Ovary (tissue), 9 donors: ENCODE results near the gene HSPBP1. TPM values are rescaled to one million over a fixed set of nuclear protein-coding genes. Genes with fewer than 3 reads are reported as not detected.
A peak's percentile ranks its signal among the peaks of the same experiment; 100 is the strongest.

Experiments
- DNase-seq, 5 donors: peaks; one replicate each; pipeline ENCODE4 v3.0.0-alpha.2; 2019 to 2020
- H3K27ac ChIP-seq, 2 donors: fragments of 200-600 bp; one replicate each; pipeline versions ENCODE4 v1.5.1 to v1.8.0; 2019 to 2022
- H3K27me3 ChIP-seq: fragments of 200-600 bp; one replicate; pipeline ENCODE4 v1.8.0; 2022
- H3K36me3 ChIP-seq: fragments of 200-600 bp; sonication (generic); one replicate; pipeline ENCODE4 v1.5.1; 2019
- H3K4me1 ChIP-seq: one replicate; pipeline ENCODE4 v1.8.1; 2013; ENCODE audit warnings: mild to moderate bottlenecking, moderate library complexity; ENCODE audit not compliant: insufficient read depth
- H3K4me3 ChIP-seq: fragments of 200-600 bp; sonication (generic); one replicate; pipeline ENCODE4 v1.5.1; 2017
- H3K9me3 ChIP-seq, 2 donors: fragments of 200-600 bp in 1 of 2; sonication (generic) in 1 of 2; one replicate each; pipeline versions ENCODE4 v1.5.1 to v1.8.1; 2013 to 2019; ENCODE audit warnings: mild to moderate bottlenecking in 1 of 2, moderate library complexity in 1 of 2
- CTCF ChIP-seq, 3 donors: fragments of 450-650 bp in 2 of 3; fragments of 200-600 bp in 1 of 3; IDR thresholded peaks; one replicate each; pipeline versions ENCODE4 v1.5.1 to v1.8.0; 2016 to 2022; ENCODE audit warnings: antibody characterized with exemption in 3 of 3, mild to moderate bottlenecking in 1 of 3
- EP300 ChIP-seq: sonication (generic); formaldehyde crosslinking; IDR thresholded peaks from one replicate; pipeline ENCODE4 v1.6.1; 2017; ENCODE audit warnings: antibody characterized with exemption
- POLR2A ChIP-seq: fragments of 450-650 bp; IDR thresholded peaks from one replicate; pipeline ENCODE4 v1.6.1; 2017; ENCODE audit warnings: antibody characterized with exemption, mild to moderate bottlenecking, moderate library complexity
- WGBS, 3 donors: extraction: QIAGEN DNeasy Blood & Tissue Kit in 1 of 3; methylation state at CpG; one replicate each; pipeline versions ENCODE4 v1.1.5 to v1.1.7; 2013 to 2017; 5-methylcytosine and 5-hydroxymethylcytosine counted together
- intact Hi-C, 4 donors: fragments of 100-400 bp; cut with DNase I; formaldehyde crosslinking; loops; one replicate each; pipeline versions ENCODE4 v1.11.0 to v1.15.1; 2022 to 2023
- polyA plus RNA-seq, 2 donors: library from polyadenylated mRNA; stranded (reverse); fragments of 200-250 nt in 1 of 2; fragments of 350-450 nt in 1 of 2; fragmentation: Illumina TruSeq in 1 of 2; extraction: RNeasy Lipid Tissue Mini Kit (QIAGEN cat#74804) in 1 of 2; gene quantifications; one replicate each; pipeline ENCODE4 v1.2.3, GENCODE V29; 2013 to 2014
- total RNA-seq, 7 donors: library from RNA; depleted of rRNA in 2 of 7; stranded (reverse); fragments of >200 nt in 2 of 7; fragmentation: NEBNext Ultra II Directional in 3 of 7; extraction: Animal tissue kit (Norgen Biotek cat#: 25700) in 3 of 7; gene quantifications; one replicate each; pipeline versions ENCODE4 v1.1.0 to v1.2.4, GENCODE V29; 2016 to 2023
- donor health status: DM: no; HTN: no; CAD: no; lungs with moderate emphysema.
- donor health status: DM: no; HTN: no; CAD: no.
- donor health status: Bipolar disorder and iron deficiency.
- donor health status: DM: yes; HTN: yes; CAD: no.
- donor health status: DM: no; HTN: no; CAD: no.
- donor health status: DM: yes; HTN: yes; CAD: no.

The HSPBP1 gene
- total and polyA plus RNA-seq, 9 donors = 3.6 to 40.7 (median 31.8) TPM

DNA sequence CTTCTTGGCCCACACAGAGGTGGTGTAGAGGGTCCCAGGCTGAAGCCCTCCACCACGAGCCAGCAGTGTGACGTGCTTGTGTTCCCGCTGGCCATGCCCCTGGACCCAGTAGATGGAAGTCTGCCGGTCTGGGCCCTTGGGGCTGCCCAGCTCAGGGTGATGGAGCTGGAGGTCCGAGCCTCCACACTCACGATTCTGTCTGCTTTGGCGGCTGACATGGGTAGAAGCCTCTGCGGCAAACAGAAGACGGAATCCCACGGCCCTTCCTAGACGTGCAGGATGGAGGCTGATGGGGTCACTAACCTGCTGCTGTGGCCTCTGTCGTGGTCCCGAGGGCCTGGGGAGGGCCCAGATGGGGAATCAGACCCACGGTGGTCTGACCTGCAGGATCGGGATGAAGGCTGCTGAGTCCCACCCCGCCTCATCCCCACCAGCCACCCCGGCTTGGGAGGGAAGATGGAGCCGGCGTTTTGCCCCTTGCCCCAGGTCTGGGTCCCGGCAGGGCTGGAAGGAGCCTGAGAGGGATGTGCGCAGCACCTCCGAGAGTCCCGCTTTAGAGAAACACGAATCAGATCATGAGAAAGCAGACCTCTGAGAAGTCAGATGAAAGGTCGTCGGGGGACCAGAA, 55.8 kb downstream of the HSPBP1 start:
- no peak for DNase-seq
- Histone ChIP-seq H3K4me1 (no peaks in the 10 kb centered on the region), H3K4me3 (no peak overlapping the region), H3K9me3 (no peaks in the 10 kb centered on the region), H3K27ac (no peak overlapping the region), H3K27me3 (no peaks in the 10 kb centered on the region), H3K36me3 (no peaks in the 10 kb centered on the region)
- intact Hi-C loops = no loop called here
- no peak for TF ChIP-seq POLR2A
- TF ChIP-seq EP300 = no peak
- TF ChIP-seq CTCF (IDR thresholded peaks at IDR 0.05) = no peak
- WGBS, 3 donors = 57 to 69% (median 62%) methylated on average over 26 of the region's 26 CpGs

- no peaks in the 10 kb centered on the region for H3K9me3 ChIP-seq
- H3K36me3 ChIP-seq = no peaks in the 10 kb centered on the region
- no peak for DNase-seq
- H3K4me3 ChIP-seq = no peak overlapping the region
- H3K27me3 ChIP-seq = no peaks in the 10 kb centered on the region
- intact Hi-C loops = no loop called here
- TF ChIP-seq POLR2A (no peak), CTCF (IDR thresholded peaks at IDR 0.05) (no peak), EP300 (no peak)
- no peaks in the 10 kb centered on the region for H3K4me1 ChIP-seq
- H3K27ac ChIP-seq = no peak overlapping the region
- 68 to 72% (median 70%) methylated on average over 17 of the region's 17 CpGs for WGBS, 3 donors
These were observed 56.4 kb downstream of the HSPBP1 start for GRCh38 chr19:55223291-55224037.

- intact Hi-C loops = no loop called here
- Histone ChIP-seq H3K27me3 (no peaks in the 10 kb centered on the region), H3K4me1 (peaks cover 6% of the 10 kb centered on the region), H3K9me3 (no peaks in the 10 kb centered on the region), H3K27ac (no peak overlapping the region), H3K36me3 (no peaks in the 10 kb centered on the region), H3K4me3 (no peak overlapping the region)
- TF ChIP-seq CTCF (IDR thresholded peaks at IDR 0.05) = no peak
- WGBS, 3 donors = 67 to 70% (median 68%) methylated on average over 9 of the region's 9 CpGs
- no peak for DNase-seq
These were observed 59.4 kb downstream of the HSPBP1 start for GRCh38 chr19:55220525-55220924.

GRCh38 chr19:55216461-55217198, 63.3 kb downstream of the HSPBP1 start:
- TF ChIP-seq EP300 (no peak), CTCF (IDR thresholded peaks at IDR 0.05) (no peak), POLR2A (no peak)
- peak; percentile 41 to 76 (median 68) for DNase-seq
- no peaks in the 10 kb centered on the region for H3K27me3 ChIP-seq
- H3K36me3 ChIP-seq = no peaks in the 10 kb centered on the region
- H3K27ac ChIP-seq = no peak overlapping the region
- peaks cover 0 to 4% of the 10 kb centered on the region in 2 donors for H3K9me3 ChIP-seq
- peak overlapping the region; percentile 17 for H3K4me3 ChIP-seq
- intact Hi-C loops = no loop called here
- H3K4me1 ChIP-seq = peaks cover 6% of the 10 kb centered on the region
- WGBS, 3 donors = 2 to 4% (median 4%) methylated on average over 28 to 36 of the region's 36 CpGs
